ENCODE measurements around the gene DCLRE1C.
"Not testable (repeated sequence)": the region's sequence is repeated elsewhere in the genome, so short reads cannot be mapped to it uniquely, and the experiment has no call there.

DCLRE1C gene

GRCh38 chr10:14952851-14953423, 959 bp downstream of the DCLRE1C start:
- H4K8ac ChIP-seq (ENCODE audit: low read depth, low read length) = no peak overlapping the region
- H3K23ac ChIP-seq (ENCODE audit: low read length) = no peak overlapping the region
- H3K79me1 ChIP-seq (ENCODE audit: low read length) = no peaks in the 10 kb centered on the region
- H3K4me1 ChIP-seq (ENCODE audit: control insufficient read depth, low read depth, low read length) = peaks cover 3% of the 10 kb centered on the region
- H4K5ac ChIP-seq (ENCODE audit: low read length) = no peak overlapping the region
- H3K4me3 ChIP-seq (ENCODE audit: low read length) = peak overlapping the region; percentile 65
- no peak overlapping the region for H3K4ac ChIP-seq (ENCODE audit: low read depth, low read length)
- no peaks in the 10 kb centered on the region for H3K27me3 ChIP-seq (ENCODE audit: insufficient read depth, low read length, poor library complexity)
- H3K4me2 ChIP-seq (ENCODE audit: low read length) = peak overlapping the region; percentile 69
- no peak overlapping the region for H3K18ac ChIP-seq (ENCODE audit: low read length)
- WGBS (ENCODE audit: extremely low coverage, insufficient coverage, low lambda C conversion rate) = no CpG with 5 or more reads among the region's 10 CpGs
- peak overlapping the region; percentile 85 for H3K56ac ChIP-seq (ENCODE audit: low read length)
- no peak overlapping the region for H2AK5ac ChIP-seq (ENCODE audit: low read length)
- H2BK15ac ChIP-seq (replicated peaks; ENCODE audit: low read depth) = no peak overlapping the region
- no peak overlapping the region for H3K27ac ChIP-seq (ENCODE audit: low read depth, low read length)
- H3K36me3 ChIP-seq (ENCODE audit: control insufficient read depth, insufficient read depth, low read length) = no peaks in the 10 kb centered on the region
- peak overlapping the region; percentile 67 for H3K9ac ChIP-seq (ENCODE audit: low read length)
- no peaks in the 10 kb centered on the region for H3K79me2 ChIP-seq (ENCODE audit: control insufficient read depth, insufficient read depth, low read length)
- H2BK5ac ChIP-seq (ENCODE audit: low read length) = no peak overlapping the region
- peak; percentile 89 for DNase-seq
- no peak overlapping the region for H2BK120ac ChIP-seq (ENCODE audit: low read depth, low read length)

- peaks cover 3% of the 10 kb centered on the region for H3K4me1 ChIP-seq (ENCODE audit: control insufficient read depth, low read depth, low read length)
- no peak overlapping the region for H2BK5ac ChIP-seq (ENCODE audit: low read length)
- no peak for DNase-seq
- no peak overlapping the region for H2BK120ac ChIP-seq (ENCODE audit: low read depth, low read length)
- H2AK5ac ChIP-seq (ENCODE audit: low read length) = no peak overlapping the region
- no peak overlapping the region for H3K9ac ChIP-seq (ENCODE audit: low read length)
- no peaks in the 10 kb centered on the region for H3K79me2 ChIP-seq (ENCODE audit: control insufficient read depth, insufficient read depth, low read length)
- no peaks in the 10 kb centered on the region for H3K36me3 ChIP-seq (ENCODE audit: control insufficient read depth, insufficient read depth, low read length)
- no CpG with 5 or more reads among the region's 5 CpGs for WGBS (ENCODE audit: extremely low coverage, insufficient coverage, low lambda C conversion rate)
- no peak overlapping the region for H3K56ac ChIP-seq (ENCODE audit: low read length)
- no peak overlapping the region for H4K5ac ChIP-seq (ENCODE audit: low read length)
- no peak overlapping the region for H3K4me2 ChIP-seq (ENCODE audit: low read length)
- H3K23ac ChIP-seq (ENCODE audit: low read length) = no peak overlapping the region
- H3K18ac ChIP-seq (ENCODE audit: low read length) = no peak overlapping the region
- H3K27me3 ChIP-seq (ENCODE audit: insufficient read depth, low read length, poor library complexity) = no peaks in the 10 kb centered on the region
- no peaks in the 10 kb centered on the region for H3K79me1 ChIP-seq (ENCODE audit: low read length)
- no peak overlapping the region for H4K8ac ChIP-seq (ENCODE audit: low read depth, low read length)
- H3K4ac ChIP-seq (ENCODE audit: low read depth, low read length) = no peak overlapping the region
- no peak overlapping the region for H3K4me3 ChIP-seq (ENCODE audit: low read length)
- H3K27ac ChIP-seq (ENCODE audit: low read depth, low read length) = no peak overlapping the region
- H2BK15ac ChIP-seq (replicated peaks; ENCODE audit: low read depth) = no peak overlapping the region
These were observed 4.6 kb downstream of the DCLRE1C start for GRCh38 chr10:14949291-14949690.

GRCh38 chr10:14947268-14947667, 6.6 kb downstream of the DCLRE1C start:
- Histone ChIP-seq H3K36me3 (ENCODE audit: control insufficient read depth, insufficient read depth, low read length) (no peaks in the 10 kb centered on the region), H3K27me3 (ENCODE audit: insufficient read depth, low read length, poor library complexity) (no peaks in the 10 kb centered on the region), H2BK120ac (ENCODE audit: low read depth, low read length) (no peak overlapping the region), H3K4me1 (ENCODE audit: control insufficient read depth, low read depth, low read length) (no peaks in the 10 kb centered on the region), H3K4me2 (ENCODE audit: low read length) (no peak overlapping the region), H2BK15ac (replicated peaks; ENCODE audit: low read depth) (no peak overlapping the region), H4K5ac (ENCODE audit: low read length) (no peak overlapping the region), H3K79me1 (ENCODE audit: low read length) (no peaks in the 10 kb centered on the region), H2BK5ac (ENCODE audit: low read length) (no peak overlapping the region), H3K79me2 (ENCODE audit: control insufficient read depth, insufficient read depth, low read length) (no peaks in the 10 kb centered on the region), H3K4ac (ENCODE audit: low read depth, low read length) (no peak overlapping the region), H3K4me3 (ENCODE audit: low read length) (no peak overlapping the region), H3K56ac (ENCODE audit: low read length) (no peak overlapping the region), H3K9ac (ENCODE audit: low read length) (no peak overlapping the region), H3K27ac (ENCODE audit: low read depth, low read length) (no peak overlapping the region), H2AK5ac (ENCODE audit: low read length) (no peak overlapping the region), H3K18ac (ENCODE audit: low read length) (no peak overlapping the region), H3K23ac (ENCODE audit: low read length) (no peak overlapping the region), H4K8ac (ENCODE audit: low read depth, low read length) (no peak overlapping the region)
- DNase-seq = no peak
- no CpG with 5 or more reads among the region's 1 CpG for WGBS (ENCODE audit: extremely low coverage, insufficient coverage, low lambda C conversion rate)

GRCh38 chr10:14945108-14945507, 8.8 kb downstream of the DCLRE1C start:
- H3K27me3 ChIP-seq (ENCODE audit: insufficient read depth, low read length, poor library complexity) = no peaks in the 10 kb centered on the region
- H4K8ac ChIP-seq (ENCODE audit: low read depth, low read length) = no peak overlapping the region
- H3K4me3 ChIP-seq (ENCODE audit: low read length) = no peak overlapping the region
- no peak overlapping the region for H2AK5ac ChIP-seq (ENCODE audit: low read length)
- H3K79me2 ChIP-seq (ENCODE audit: control insufficient read depth, insufficient read depth, low read length) = no peaks in the 10 kb centered on the region
- 100% methylated on average over 1 of the region's 5 CpGs for WGBS (ENCODE audit: extremely low coverage, insufficient coverage, low lambda C conversion rate)
- H4K5ac ChIP-seq (ENCODE audit: low read length) = no peak overlapping the region
- H3K18ac ChIP-seq (ENCODE audit: low read length) = no peak overlapping the region
- H3K27ac ChIP-seq (ENCODE audit: low read depth, low read length) = no peak overlapping the region
- H3K79me1 ChIP-seq (ENCODE audit: low read length) = no peaks in the 10 kb centered on the region
- H2BK120ac ChIP-seq (ENCODE audit: low read depth, low read length) = no peak overlapping the region
- H3K9ac ChIP-seq (ENCODE audit: low read length) = no peak overlapping the region
- no peaks in the 10 kb centered on the region for H3K36me3 ChIP-seq (ENCODE audit: control insufficient read depth, insufficient read depth, low read length)
- H3K4me2 ChIP-seq (ENCODE audit: low read length) = no peak overlapping the region
- H2BK5ac ChIP-seq (ENCODE audit: low read length) = no peak overlapping the region
- no peak overlapping the region for H3K4ac ChIP-seq (ENCODE audit: low read depth, low read length)
- no peak for DNase-seq
- H3K23ac ChIP-seq (ENCODE audit: low read length) = no peak overlapping the region
- no peak overlapping the region for H2BK15ac ChIP-seq (replicated peaks; ENCODE audit: low read depth)
- no peak overlapping the region for H3K56ac ChIP-seq (ENCODE audit: low read length)
- no peaks in the 10 kb centered on the region for H3K4me1 ChIP-seq (ENCODE audit: control insufficient read depth, low read depth, low read length)

- not testable (repeated sequence) for H2BK5ac ChIP-seq (ENCODE audit: low read length); H3K4me2 ChIP-seq (ENCODE audit: low read length); H3K27me3 ChIP-seq (ENCODE audit: insufficient read depth, low read length, poor library complexity); H3K27ac ChIP-seq (ENCODE audit: low read depth, low read length); H3K79me1 ChIP-seq (ENCODE audit: low read length); H2AK5ac ChIP-seq (ENCODE audit: low read length); H3K18ac ChIP-seq (ENCODE audit: low read length); DNase-seq; H3K4me3 ChIP-seq (ENCODE audit: low read length); H3K36me3 ChIP-seq (ENCODE audit: control insufficient read depth, insufficient read depth, low read length); H4K8ac ChIP-seq (ENCODE audit: low read depth, low read length); H3K56ac ChIP-seq (ENCODE audit: low read length); H3K79me2 ChIP-seq (ENCODE audit: control insufficient read depth, insufficient read depth, low read length); H3K4me1 ChIP-seq (ENCODE audit: control insufficient read depth, low read depth, low read length); H4K5ac ChIP-seq (ENCODE audit: low read length); H2BK15ac ChIP-seq (replicated peaks; ENCODE audit: low read depth); H3K4ac ChIP-seq (ENCODE audit: low read depth, low read length); H3K9ac ChIP-seq (ENCODE audit: low read length); H2BK120ac ChIP-seq (ENCODE audit: low read depth, low read length); H3K23ac ChIP-seq (ENCODE audit: low read length)
- no CpG with 5 or more reads among the region's 7 CpGs for WGBS (ENCODE audit: extremely low coverage, insufficient coverage, low lambda C conversion rate)
These were observed 11.0 kb downstream of the DCLRE1C start for GRCh38 chr10:14942950-14943338.

Data from mesendoderm (in vitro differentiated cells).